GM18858 (cell line): ENCODE measurements around the gene PRRG3.
"Not testable (repeated sequence)": the region's sequence is repeated elsewhere in the genome, so short reads cannot be mapped to it uniquely, and the experiment has no call there.

ENCODE experiments used
- ATAC-seq: cut with Tn5 transposase; IDR thresholded peaks from one replicate; pipeline ENCODE4 v1.9.1; 2021; ENCODE audit not compliant: unreplicated experiment

The PRRG3 gene

GRCh38 chrX:151694661-151695582 is at the start of gene PRRG3:
Gene PRRG3, plus strand, starts transcription at chrX:151695458. Its CDS starts 3,357 bp downstream, at chrX:151698815.
- no peak for ATAC-seq

GRCh38 chrX:151675121-151675746 is 20.0 kb upstream of the PRRG3 start:
- ATAC-seq = no peak

DNA sequence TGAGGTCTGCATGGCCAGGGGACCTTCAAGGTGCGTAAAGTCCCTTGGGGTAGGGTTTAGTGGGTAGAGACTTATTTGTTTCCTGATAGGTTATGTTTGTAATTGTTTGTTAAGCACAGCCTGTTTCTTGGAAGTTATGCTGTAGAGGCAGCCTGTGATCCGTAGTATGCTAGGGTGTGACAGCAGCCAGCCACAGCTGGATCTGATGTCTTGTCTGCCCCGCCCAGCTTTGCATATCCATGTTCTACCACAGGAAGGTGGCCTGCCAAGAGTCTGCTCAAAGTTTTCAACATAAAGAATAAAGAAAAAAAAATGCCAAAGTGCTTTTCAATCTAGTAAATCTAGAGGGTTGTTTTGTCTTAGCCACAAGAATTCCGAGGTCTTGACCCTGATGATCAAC is 19.1 kb upstream of the PRRG3 start:
- no peak for ATAC-seq

DNA sequence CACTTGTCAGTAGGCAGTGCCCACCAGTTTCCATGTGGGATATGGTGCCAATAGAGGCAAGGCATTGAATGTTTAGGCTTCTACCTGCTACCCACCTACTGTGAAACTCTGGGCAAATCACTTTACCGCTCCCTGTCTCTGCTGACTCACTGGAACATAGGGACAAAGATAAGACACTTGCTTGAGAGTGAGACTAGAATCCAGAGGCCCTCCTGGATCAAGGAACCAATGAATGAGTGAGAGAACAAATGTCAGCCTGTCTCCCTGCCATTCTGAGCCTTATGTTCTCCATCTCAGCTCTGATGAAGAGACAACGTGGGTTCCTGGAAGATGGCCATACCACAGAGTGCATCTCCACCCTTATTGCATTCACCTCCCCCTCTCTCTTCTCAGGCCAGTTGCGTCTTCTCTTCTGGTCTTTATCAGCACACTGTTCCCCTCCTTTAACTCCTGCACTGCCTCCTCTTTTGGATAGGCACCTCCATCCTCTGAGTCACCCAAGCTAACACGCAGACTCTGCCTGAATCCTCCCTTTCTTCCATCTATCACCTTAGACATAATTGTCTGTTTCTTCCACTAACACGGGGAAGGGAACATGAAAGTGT is 15.4 kb upstream of the PRRG3 start:
- no peak for ATAC-seq

DNA sequence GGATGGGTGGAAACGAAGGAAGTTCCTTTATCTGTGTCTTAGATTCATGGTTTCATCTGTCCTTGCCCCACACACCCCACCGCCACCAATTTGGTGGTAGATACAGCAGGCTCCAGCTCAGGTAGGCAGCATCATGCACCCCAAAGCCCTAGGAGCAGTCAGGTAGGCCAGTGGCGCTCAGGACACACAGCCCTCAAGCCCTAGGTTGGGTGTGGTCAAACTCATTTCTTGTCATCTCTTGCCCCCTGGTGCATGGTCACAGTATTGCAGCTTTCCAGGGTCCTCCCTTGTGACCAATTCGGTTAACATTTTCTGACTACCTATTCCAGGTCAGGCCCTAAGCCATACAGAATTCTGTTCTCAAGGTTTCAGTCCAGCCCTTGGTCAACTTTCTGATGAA is 14.5 kb upstream of the PRRG3 start:
- peak; percentile 90 for ATAC-seq

- ATAC-seq = no peak
Measured at GRCh38 chrX:151687635-151688034, 7.6 kb upstream of the PRRG3 start.

DNA sequence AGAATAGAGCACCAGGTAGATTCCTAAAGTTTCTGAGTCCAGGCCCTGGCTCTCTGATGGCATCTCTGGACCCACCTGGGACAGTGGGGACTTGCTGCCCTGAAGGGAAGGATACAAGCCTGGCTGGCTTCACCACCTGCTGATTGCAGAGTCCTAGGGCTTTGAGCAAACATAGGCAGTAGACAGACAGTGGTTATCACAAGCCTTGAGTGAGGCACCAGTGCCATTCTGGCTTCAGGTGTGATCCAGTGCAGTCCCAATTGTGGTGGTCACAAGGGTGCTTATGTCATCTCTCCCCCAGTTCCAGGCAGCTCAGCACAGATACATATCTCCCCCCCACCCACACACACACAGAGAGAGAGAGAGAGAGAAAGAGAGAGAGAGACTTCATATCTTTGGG is 6.6 kb upstream of the PRRG3 start:
- no peak for ATAC-seq

- ATAC-seq = no peak
Measured at GRCh38 chrX:151692825-151693224, 2.4 kb upstream of the PRRG3 start.

DNA sequence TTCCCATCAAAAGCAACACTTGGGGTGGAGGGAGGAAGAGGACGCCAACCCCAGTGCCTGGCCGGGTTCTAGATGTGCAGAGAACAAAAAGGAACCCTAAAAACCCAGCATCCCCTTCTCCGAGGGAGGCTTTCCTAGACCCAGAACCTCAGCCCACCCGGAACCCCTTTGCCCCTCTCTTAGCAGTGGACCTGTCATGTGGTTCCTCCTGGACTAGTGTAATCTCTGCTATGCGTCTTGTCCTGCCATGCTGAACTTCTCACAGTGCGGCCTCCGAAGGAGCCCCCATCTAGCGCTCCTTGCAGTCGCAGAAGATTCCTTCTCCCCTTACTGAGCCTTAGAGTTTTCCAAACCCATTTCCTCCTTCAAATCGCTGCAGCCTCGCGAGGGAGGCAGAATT is 1.1 kb upstream of the PRRG3 start:
- no peak for ATAC-seq

GRCh38 chrX:151695583-151696340 is 504 bp downstream of the PRRG3 start:
- ATAC-seq = no peak

DNA sequence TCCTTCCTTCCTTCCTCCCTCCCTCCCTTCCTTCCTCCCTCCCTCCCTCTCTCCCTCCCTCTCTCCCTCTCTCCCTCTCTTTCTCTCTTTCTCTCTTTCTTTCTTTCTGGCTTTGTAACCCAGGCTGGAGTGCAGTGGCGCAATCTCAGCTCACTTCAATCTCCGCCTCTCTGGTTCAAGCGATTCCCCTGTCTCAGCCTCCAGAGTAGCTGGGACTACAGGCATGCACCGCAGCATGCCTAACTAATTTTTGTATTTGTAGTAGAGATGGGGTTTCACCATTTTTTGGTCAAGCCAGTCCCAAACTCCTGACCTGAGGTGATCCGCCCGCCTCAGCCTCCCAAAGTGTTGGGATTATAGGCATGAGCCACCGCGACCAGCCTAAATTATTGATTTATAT is 1.8 kb downstream of the PRRG3 start:
- not testable (repeated sequence) for ATAC-seq

- ATAC-seq = no peak
Measured at GRCh38 chrX:151697522-151697921, 2.3 kb downstream of the PRRG3 start.

- no peak for ATAC-seq
Measured at GRCh38 chrX:151698485-151698884, 3.2 kb downstream of the PRRG3 start.

- ATAC-seq = no peak
Measured at GRCh38 chrX:151699746-151700145, 4.5 kb downstream of the PRRG3 start.

DNA sequence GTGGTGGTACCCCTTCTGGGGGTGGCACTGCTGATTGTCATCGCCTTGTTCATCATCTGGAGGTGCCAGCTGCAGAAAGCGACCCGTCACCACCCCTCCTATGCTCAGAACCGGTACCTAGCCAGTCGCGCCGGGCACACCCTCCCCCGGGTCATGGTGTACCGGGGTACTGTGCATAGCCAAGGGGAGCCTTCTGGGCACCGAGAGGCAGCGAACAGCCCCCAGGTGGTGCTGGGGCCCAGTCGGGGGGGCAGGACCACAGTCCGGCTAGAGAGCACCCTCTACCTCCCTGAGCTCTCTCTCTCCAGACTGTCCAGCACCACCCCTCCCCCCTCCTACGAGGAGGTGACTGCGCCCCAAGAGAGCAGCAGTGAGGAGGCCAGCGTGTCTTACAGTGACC is 5.3 kb downstream of the PRRG3 start:
- no peak for ATAC-seq

DNA sequence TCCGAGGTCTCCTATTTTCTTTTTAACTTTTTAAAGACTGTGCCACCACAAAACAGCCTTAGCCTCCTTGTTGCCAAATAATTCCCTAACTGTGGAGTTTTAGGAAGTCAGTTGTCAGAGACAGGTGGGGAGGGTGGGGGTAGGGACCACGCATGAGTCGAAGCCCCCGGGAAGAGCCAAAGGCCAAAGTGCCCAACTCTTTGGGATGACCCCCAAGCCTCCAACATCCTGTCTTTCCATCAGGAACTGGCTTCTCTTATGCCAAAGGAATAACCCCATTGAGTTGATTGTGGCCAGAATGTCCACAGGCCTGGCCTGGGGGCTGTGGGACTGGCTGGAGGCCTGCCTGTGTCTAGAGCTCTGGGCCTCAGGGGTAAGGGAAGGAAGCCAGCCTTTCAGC is 5.8 kb downstream of the PRRG3 start:
- no peak for ATAC-seq

DNA sequence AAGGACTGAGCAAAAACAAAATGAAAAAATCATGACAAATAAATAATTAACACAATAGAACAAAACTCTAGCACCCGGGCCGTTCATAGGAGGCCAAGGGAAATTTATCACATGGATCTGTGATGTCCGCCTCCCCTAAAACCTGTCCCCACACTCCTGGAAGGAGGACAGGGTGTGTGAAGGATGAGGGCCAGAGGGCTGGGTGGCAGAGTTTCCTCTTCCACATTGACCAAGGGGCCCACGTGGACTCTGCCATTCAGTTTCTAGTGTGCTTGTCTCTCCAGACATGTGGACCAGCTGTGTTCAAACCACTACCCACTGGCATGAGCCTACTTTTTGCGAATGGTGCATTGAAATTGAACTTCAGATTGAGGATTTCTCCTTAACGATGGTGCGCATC is 6.3 kb downstream of the PRRG3 start:
- no peak for ATAC-seq

GRCh38 chrX:151702026-151702714 is 6.9 kb downstream of the PRRG3 start:
- ATAC-seq = no peak

GRCh38 chrX:151702741-151703340 is 7.6 kb downstream of the PRRG3 start:
- no peak for ATAC-seq

DNA sequence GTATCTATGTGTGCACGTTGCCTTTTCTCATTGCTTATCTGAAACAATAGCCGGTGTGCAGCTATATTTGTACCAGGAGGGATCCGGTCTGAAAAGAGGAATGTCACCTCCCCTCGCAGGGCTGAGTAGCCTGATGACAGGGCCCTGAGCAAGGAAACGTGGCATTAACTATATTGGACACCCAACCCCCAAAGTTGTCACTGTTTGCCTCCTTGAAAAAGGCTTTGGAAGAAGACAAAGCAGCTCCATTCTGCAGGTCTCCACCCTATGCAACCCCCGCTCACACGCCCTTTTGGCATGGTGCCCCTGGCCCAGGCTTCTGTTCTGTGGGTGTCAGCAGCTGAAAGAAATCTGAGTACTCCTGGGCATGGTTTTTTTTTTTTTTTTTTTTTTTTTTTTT is 8.2 kb downstream of the PRRG3 start:
- no peak for ATAC-seq
